ENCODE results near the gene FGFR3. TPM values are rescaled to one million over a fixed set of nuclear protein-coding genes. Genes with fewer than 3 reads are reported as not detected.

FGFR3 gene
- total RNA-seq, 1 experiment from 2014 or later: 8.2 TPM

- H3K36me3 ChIP-seq (ENCODE audit: control insufficient read depth, insufficient read depth, low read length): no peaks in the 10 kb centered on the region
- CTCF ChIA-PET: no interaction called here
- no peak for DNase-seq (ENCODE audit: low read depth, low spot score)
- H3K4me3 ChIP-seq (ENCODE audit: low read depth in 2 of 2, low read length in 2 of 2): no peak overlapping the region
- in situ Hi-C loops (cut with HindIII; ENCODE audit: low pct_unique_long_range_greater_than_20kb, low sequenced_read_pairs) (no loop called here), intact Hi-C loops (cut with micrococcal nuclease; ENCODE audit: unreplicated experiment) (no loop called here)
- POLR2A ChIA-PET: no interaction called here
- H3K4me1 ChIP-seq (ENCODE audit: control insufficient read depth, insufficient read depth, low read length): peaks cover 3% of the 10 kb centered on the region; the same call in 1 of the 2 replicates
- TF ChIP-seq CTCF (IDR thresholded peaks at IDR 0.05): no peak
- no peak for TF ChIP-seq REST (IDR thresholded peaks at IDR 0.05; ENCODE audit: insufficient read depth in 1 of 2, low read depth in 2 of 2, low read length in 1 of 2)
- TF ChIP-seq SIN3A (IDR thresholded peaks at IDR 0.05; ENCODE audit: borderline replicate concordance, insufficient read depth, low read depth, low read length): no peak
- TF ChIP-seq TCF7L2 (IDR thresholded peaks at IDR 0.05; ENCODE audit: low read depth, low read length): no peak
- no peak for TF ChIP-seq POLR2AphosphoS5 (IDR thresholded peaks at IDR 0.05; ENCODE audit: low read depth, low read length)
- no peak for ATAC-seq
- no peak overlapping the region for H3K27ac ChIP-seq (ENCODE audit: low read length)
- BruUV-seq (replicated peaks): no TSS peak
- no peaks in the 10 kb centered on the region for H3K9me3 ChIP-seq (ENCODE audit: control insufficient read depth, insufficient read depth, low read depth, low read length)
- H3K27me3 ChIP-seq (ENCODE audit: control insufficient read depth, insufficient read depth, low read length): no peaks in the 10 kb centered on the region
Observed at GRCh38 chr4:1750381-1751154, 42.5 kb upstream of the FGFR3 start.

- Histone ChIP-seq H3K4me3 (ENCODE audit: low read depth in 2 of 2, low read length in 2 of 2) (no peak overlapping the region), H3K27me3 (ENCODE audit: control insufficient read depth, insufficient read depth, low read length) (no peaks in the 10 kb centered on the region), H3K27ac (ENCODE audit: low read length) (no peak overlapping the region), H3K4me1 (ENCODE audit: control insufficient read depth, insufficient read depth, low read length) (peaks cover 3% of the 10 kb centered on the region; the same call in 1 of the 2 replicates), H3K9me3 (ENCODE audit: control insufficient read depth, insufficient read depth, low read depth, low read length) (no peaks in the 10 kb centered on the region), H3K36me3 (ENCODE audit: control insufficient read depth, insufficient read depth, low read length) (no peaks in the 10 kb centered on the region)
- BruUV-seq (replicated peaks): no TSS peak
- intact Hi-C loops (cut with micrococcal nuclease; ENCODE audit: unreplicated experiment): no loop called here
- TF ChIP-seq SIN3A (IDR thresholded peaks at IDR 0.05; ENCODE audit: borderline replicate concordance, insufficient read depth, low read depth, low read length) (no peak), POLR2AphosphoS5 (IDR thresholded peaks at IDR 0.05; ENCODE audit: low read depth, low read length) (no peak), CTCF (IDR thresholded peaks at IDR 0.05) (no peak), REST (IDR thresholded peaks at IDR 0.05; ENCODE audit: insufficient read depth in 1 of 2, low read depth in 2 of 2, low read length in 1 of 2) (no peak), TCF7L2 (IDR thresholded peaks at IDR 0.05; ENCODE audit: low read depth, low read length) (no peak)
- POLR2A ChIA-PET: no interaction called here
- in situ Hi-C loops (cut with HindIII; ENCODE audit: low pct_unique_long_range_greater_than_20kb, low sequenced_read_pairs): no loop called here
- DNase-seq (ENCODE audit: low read depth, low spot score) (no peak), ATAC-seq (no peak)
- CTCF ChIA-PET: interaction anchor here (0.8 to 1.4 kb wide), 2 partner anchors 17 to 59 kb away, joined by 3 to 4 read pairs; no protein-coding TSS in a partner anchor
Observed at GRCh38 chr4:1751155-1751918, 41.8 kb upstream of the FGFR3 start.
